MM.1S (cell line): ENCODE results near the gene AIP.

Experiments
- DNase-seq: peaks from one replicate; pipeline ENCODE4 v3.0.0-alpha.2; 2015
- H2AFZ ChIP-seq: fragments of 300-600 bp; sonication (generic); 2 replicates; pipeline ENCODE4 v1.6.0; 2016; ENCODE audit warnings: antibody characterized with exemption, low read length
- H3F3A ChIP-seq: fragments of 300-600 bp; sonication (generic); 2 replicates; pipeline ENCODE4 v1.6.1; 2016; ENCODE audit warnings: mild to moderate bottlenecking, antibody characterized with exemption, low read length, moderate library complexity, mixed read lengths; ENCODE audit not compliant: insufficient read depth
- H3K27ac ChIP-seq: fragments of 300-600 bp; sonication (generic); 2 replicates; pipeline ENCODE4 v1.5.1; 2016; ENCODE audit warnings: mild to moderate bottlenecking, low read length
- H3K27me3 ChIP-seq: fragments of 300-600 bp; sonication (generic); replicated peaks from 2 replicates; pipeline ENCODE4 v1.6.0; 2016; ENCODE audit warnings: low read length; ENCODE audit not compliant: insufficient read depth
- H3K36me3 ChIP-seq: fragments of 300-600 bp; sonication (generic); replicated peaks from 2 replicates; pipeline ENCODE4 v1.6.1; 2016; ENCODE audit warnings: mild to moderate bottlenecking, low read length, mixed read lengths; ENCODE audit not compliant: insufficient read depth
- H3K4me1 ChIP-seq: fragments of 300-600 bp; sonication (generic); 2 replicates; pipeline ENCODE4 v1.6.1; 2016; ENCODE audit warnings: low read length, mixed read lengths
- H3K4me2 ChIP-seq: fragments of 300-600 bp; sonication (generic); 2 replicates; pipeline ENCODE4 v1.6.0; 2016; ENCODE audit warnings: low read depth, low read length
- H3K4me3 ChIP-seq: fragments of 300-600 bp; sonication (generic); 2 replicates; pipeline ENCODE4 v1.5.1; 2016; ENCODE audit warnings: low read length, mixed read lengths
- H3K79me2 ChIP-seq: fragments of 300-600 bp; sonication (generic); 2 replicates; pipeline ENCODE4 v1.6.1; 2016; ENCODE audit warnings: mixed run types, low read length, mixed read lengths
- H3K9ac ChIP-seq: fragments of 300-600 bp; sonication (generic); 2 replicates; pipeline ENCODE4 v1.6.1; 2016; ENCODE audit warnings: low read length, mixed read lengths
- H3K9me2 ChIP-seq: fragments of 300-600 bp; sonication (generic); replicated peaks from 2 replicates; pipeline ENCODE4 v1.6.1; 2016; ENCODE audit warnings: mild to moderate bottlenecking, low read length, mixed read lengths; ENCODE audit not compliant: insufficient read depth
- H3K9me3 ChIP-seq: fragments of 300-600 bp; sonication (generic); replicated peaks from 2 replicates; pipeline ENCODE4 v1.6.1; 2016; ENCODE audit warnings: mild to moderate bottlenecking, low read length, mixed read lengths; ENCODE audit not compliant: insufficient read depth
- H4K20me1 ChIP-seq: fragments of 300-600 bp; sonication (generic); 2 replicates; pipeline ENCODE4 v1.6.1; 2016; ENCODE audit warnings: mild to moderate bottlenecking, low read length, moderate library complexity, mixed read lengths; ENCODE audit not compliant: insufficient read depth
- CTCF ChIP-seq: fragments of 300-600 bp; sonication (generic); IDR thresholded peaks from 2 replicates; pipeline ENCODE4 v1.5.1; 2016; ENCODE audit warnings: antibody characterized with exemption, low read length, mixed read lengths
- EZH2 ChIP-seq: fragments of 300-600 bp; sonication (generic); optimal IDR thresholded peaks from 2 replicates; pipeline ENCODE3; 2017; ENCODE audit warnings: low read depth, mild to moderate bottlenecking, antibody characterized with exemption, low read length, mixed read lengths
- EZH2phosphoT487 ChIP-seq: fragments of 300-600 bp; sonication (generic); IDR thresholded peaks from 2 replicates; pipeline ENCODE4 v1.6.1; 2018; ENCODE audit warnings: antibody characterized with exemption, low read length

Gene AIP

GRCh38 chr11:67522844-67523555 lies 40.2 kb downstream of the AIP start, which contains the start of gene CABP2:
TSS of gene CABP2 (minus strand) at chr11:67523446. CDS start at chr11:67523326, 120 bp downstream.
- Histone ChIP-seq H3K9ac (no peak within 1 kb of the TSS), H3K9me2 (no peaks in the 10 kb centered on the region)

GRCh38 chr11:67523556-67524479 lies 41.0 kb downstream of the AIP start:
- no peak for DNase-seq
- no peaks in the 10 kb centered on the region for H3K79me2 ChIP-seq
- no peak overlapping the region for H3K27ac ChIP-seq
- H3K4me1 ChIP-seq = no peaks in the 10 kb centered on the region
- no peak overlapping the region for H3K4me3 ChIP-seq
- no peak overlapping the region for H2AFZ ChIP-seq
- no peak overlapping the region for H3K4me2 ChIP-seq
- no peaks in the 10 kb centered on the region for H3K9me2 ChIP-seq
- no peak overlapping the region for H3K9ac ChIP-seq
- H4K20me1 ChIP-seq = no peaks in the 10 kb centered on the region
- TF ChIP-seq EZH2 (no peak), CTCF (no peak), EZH2phosphoT487 (no peak)
- H3F3A ChIP-seq = no peaks in the 10 kb centered on the region
- H3K36me3 ChIP-seq = no peaks in the 10 kb centered on the region
- H3K9me3 ChIP-seq = no peaks in the 10 kb centered on the region
- H3K27me3 ChIP-seq = peaks cover 81% of the 10 kb centered on the region

More at GRCh38 chr11:67522844-67523555, 40.2 kb downstream of the AIP start, which contains the start of gene CABP2:
- no peaks in the 10 kb centered on the region for H3K36me3 ChIP-seq
- no peaks in the 10 kb centered on the region for H3K9me3 ChIP-seq
- DNase-seq = no peak
- H3K79me2 ChIP-seq = no peaks in the 10 kb centered on the region
- H3K4me1 ChIP-seq = no peaks in the 10 kb centered on the region
- no peak within 1 kb of the TSS for H3K4me2 ChIP-seq
- no peak within 1 kb of the TSS for H2AFZ ChIP-seq
- TF ChIP-seq EZH2 (no peak), CTCF (no peak), EZH2phosphoT487 (no peak)
- no peaks in the 10 kb centered on the region for H3F3A ChIP-seq
- no peak within 1 kb of the TSS for H3K27ac ChIP-seq
- no peaks in the 10 kb centered on the region for H4K20me1 ChIP-seq
- H3K27me3 ChIP-seq = peaks cover 76% of the 10 kb centered on the region
- H3K4me3 ChIP-seq = no peak within 1 kb of the TSS

GRCh38 chr11:67524480-67524808 lies 41.6 kb downstream of the AIP start:
- Histone ChIP-seq H3K79me2 (no peaks in the 10 kb centered on the region), H3K9me2 (no peaks in the 10 kb centered on the region), H4K20me1 (no peaks in the 10 kb centered on the region), H3F3A (no peaks in the 10 kb centered on the region), H3K27me3 (peaks cover 81% of the 10 kb centered on the region), H3K27ac (no peak overlapping the region), H3K9me3 (no peaks in the 10 kb centered on the region), H3K9ac (no peak overlapping the region), H2AFZ (no peak overlapping the region), H3K4me3 (no peak overlapping the region), H3K36me3 (no peaks in the 10 kb centered on the region), H3K4me2 (no peak overlapping the region), H3K4me1 (no peaks in the 10 kb centered on the region)
- TF ChIP-seq CTCF (no peak), EZH2phosphoT487 (no peak), EZH2 (no peak)
- DNase-seq = no peak
